Fibroblast of skin of abdomen (primary cell): ENCODE data around the gene CD247.

Experiments
- DNase-seq: peaks from one replicate; pipeline ENCODE4 v3.0.0-alpha.2; 2013

The CD247 gene

DNA sequence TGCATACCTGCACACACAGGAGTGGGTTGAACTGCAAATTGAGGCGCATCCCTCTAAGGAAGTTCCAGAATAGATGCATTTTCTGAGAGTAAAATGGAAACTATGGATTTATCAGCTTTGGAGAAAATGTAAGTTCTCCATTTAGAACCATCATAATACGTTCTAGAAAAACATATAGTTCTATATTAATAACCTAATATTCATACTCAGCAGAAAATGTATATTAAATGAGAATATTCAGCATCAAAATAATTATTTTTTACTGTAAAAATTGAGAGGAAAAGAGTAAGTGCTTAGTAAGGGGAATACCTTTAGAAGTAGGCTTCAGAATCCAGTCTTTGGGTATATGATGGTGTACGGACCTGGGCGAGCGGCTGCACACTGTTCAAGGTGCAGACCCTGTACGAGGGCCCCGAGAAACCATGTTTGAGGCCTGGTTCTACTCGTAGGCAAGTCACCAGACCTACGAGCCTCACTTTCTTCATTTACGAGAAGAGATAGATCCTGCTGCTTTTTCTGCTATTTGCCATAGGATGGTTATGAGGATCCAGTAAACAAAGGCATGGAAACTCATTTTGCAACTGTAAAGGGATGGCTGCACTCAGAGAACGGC is 6.8 kb downstream of the CD247 start:
- no peak for DNase-seq

DNA sequence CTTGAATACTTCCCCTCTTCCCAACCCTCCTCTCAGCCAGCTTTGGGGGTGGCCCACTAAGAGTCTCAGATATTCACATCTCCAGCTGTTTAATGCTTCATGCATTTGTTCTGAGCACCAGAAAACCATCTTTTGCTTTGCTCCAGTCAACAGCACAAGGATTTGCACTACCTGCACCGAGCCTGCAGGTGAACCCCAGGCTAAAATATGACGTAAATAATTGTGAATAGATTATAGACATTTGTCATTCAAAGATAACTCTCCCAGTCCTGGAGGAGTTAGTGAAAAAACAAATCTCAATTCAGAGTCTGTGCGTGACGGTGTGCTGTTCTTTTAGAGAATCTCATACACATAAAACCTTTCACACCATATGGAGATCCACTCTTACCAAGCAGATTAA is 7.4 kb downstream of the CD247 start:
- no peak for DNase-seq

DNA sequence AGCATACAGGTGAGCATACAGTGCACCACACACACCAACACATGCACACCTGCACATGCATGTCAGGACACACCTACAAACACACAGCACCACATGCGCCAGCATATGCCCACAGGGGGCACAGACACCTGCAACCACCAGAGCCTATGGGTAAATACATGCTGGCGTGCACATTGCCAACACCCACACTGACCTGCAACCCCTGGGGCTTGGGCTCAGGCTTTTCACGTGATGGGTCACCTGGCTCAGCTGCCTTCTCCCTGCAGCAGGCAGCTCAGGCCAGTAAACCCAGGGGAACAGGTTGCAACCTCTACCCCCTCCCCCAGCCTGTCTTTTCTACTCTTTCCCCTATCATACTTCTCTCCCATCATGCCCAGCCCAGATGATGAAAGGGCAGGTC is 8.1 kb downstream of the CD247 start:
- DNase-seq, result no peak

DNA sequence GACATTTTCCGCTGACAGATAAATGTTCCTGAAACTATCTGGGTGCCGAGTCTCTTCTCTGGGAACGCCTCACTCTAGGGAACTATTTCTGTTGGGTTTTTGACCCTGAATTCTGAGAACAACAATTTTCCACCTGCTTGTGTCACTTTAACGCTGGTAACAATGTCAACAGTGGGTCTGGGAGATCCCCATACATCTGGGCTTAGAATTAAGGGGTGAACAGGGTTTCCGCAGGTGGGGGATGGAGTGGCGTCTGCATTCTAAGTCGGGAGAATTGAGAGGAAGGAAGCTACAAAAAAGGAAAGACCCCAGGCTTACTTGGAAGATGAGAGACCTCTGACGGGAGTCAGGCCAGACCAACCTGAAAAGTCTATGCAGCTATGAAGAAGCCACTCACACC is 8.7 kb downstream of the CD247 start:
- no peak for DNase-seq

DNA sequence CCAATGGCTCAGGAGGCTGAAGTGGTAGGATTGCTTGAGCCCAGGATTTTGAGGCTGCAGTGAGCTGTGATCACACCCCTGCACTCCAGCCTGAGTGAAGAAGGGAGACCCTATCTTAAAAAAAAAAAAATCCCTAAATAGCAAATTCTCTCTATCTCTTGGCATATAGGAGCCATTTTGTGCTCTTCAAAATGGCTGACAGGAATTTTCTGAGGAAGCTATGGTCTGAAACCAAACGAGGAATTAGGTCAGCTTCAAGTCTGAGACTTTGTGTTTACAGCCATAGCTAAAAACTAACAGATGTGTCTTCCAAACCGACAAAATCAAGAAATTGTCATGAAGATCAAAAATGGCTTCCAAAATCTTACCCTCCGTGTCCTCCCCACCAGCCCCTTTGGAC is 10.6 kb downstream of the CD247 start:
- no peak for DNase-seq

DNA sequence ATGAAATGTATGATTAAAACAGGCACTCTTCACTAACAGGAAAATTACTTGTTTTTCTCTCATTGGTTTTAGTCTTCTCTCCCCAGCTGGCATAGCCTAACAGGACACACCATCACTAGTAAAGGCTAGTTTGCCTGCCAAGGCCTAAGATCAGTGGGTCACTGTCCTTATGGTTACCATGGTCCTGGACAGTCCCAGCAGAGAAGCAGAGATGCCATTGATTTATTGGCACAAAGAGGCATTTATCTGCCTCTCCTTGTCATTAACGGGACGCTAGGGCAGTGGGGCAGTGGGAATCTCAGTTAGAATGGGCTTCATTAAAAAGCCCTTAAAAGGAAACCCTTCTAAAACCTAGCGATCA is 13.9 kb downstream of the CD247 start:
- no peak for DNase-seq

DNA sequence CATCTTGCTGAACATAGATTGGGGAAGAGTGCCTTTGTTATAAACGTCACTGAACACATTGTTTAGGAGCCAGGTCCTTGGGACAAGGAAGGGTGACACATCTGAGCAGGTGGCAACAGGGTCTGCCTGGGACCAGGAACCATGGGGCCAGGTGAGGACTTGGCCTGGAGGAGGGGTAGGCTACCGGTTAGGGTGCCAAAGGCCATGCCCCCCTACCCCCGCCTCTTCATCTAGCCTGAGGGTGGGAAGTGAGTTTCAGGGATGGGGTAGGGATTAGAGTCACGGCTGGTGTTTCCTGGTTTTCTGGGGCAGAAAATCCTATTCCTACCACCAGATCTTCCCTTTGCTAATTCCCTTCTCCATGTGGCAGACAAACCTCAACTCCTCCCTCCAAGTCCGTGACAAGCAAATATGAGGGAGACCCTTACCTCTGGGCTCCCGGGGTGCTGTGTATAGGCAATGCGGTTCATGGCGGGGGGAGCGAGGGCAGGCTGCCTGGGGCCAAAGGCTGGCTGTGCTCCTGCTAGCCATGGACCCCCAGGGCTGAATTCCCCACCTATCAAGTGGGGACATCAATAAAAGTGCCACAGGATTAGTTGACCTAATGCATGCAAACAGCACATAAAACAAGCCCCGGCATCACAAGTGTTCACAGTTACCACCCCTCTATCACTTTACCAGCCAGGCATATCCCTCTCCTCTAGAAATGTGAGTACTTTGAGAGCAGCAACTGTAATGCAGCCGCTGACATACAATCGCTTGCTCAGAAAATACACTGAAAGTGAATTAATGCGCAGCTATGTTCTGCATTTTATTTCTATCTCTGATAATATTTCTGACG is 14.5 kb downstream of the CD247 start:
- DNase-seq, result no peak

DNA sequence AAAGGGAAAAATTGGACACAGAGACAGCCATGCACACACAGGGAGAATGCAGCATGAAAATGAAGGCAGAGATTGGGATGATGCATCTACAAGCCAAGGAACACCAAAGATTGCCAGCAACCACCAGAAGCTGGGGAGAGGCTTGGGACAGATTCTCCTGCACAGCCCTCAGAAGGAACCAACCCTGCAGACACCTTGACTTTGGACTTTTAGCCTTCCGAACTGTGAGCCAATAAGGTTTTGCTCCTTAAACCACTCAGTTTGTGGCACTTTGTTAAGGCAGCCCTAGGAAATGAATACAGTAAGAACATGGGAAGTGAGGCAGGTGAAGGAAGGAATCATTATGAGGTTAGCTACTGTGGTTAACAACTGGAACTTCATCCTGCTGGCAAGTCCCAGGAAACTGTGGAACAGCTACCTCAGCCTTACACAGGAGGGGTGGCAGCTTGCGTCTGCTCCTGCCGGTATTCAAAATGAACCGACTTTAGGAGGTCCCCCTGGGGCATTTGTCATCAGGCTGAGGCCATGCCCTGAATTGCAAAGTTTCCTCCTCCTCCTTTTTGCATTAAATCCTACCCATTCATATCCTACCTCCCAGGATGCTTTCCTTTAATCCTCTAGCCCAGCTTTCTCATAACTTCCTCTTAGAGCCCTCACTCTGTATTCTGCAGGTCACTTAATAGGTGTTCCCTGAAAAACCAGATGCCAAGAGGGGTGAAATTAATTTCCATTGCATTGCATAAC is 15.4 kb downstream of the CD247 start:
- DNase-seq, result no peak

DNA sequence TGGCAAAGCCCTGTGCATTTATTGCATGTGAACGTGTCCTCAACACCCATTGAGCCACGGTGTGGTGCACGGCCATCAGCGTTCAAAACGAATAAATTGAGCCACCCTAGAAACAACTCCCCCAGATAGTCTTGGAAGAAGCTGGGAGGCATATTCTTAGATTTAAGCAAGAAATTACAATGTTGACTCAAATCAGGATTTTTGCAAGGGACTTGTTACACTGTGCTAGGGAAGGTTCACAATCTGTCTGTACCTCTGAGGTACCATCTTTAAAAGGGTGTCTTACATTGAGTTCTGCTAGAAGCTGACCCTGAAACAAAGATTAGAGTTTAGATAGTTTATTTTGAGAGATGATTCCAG is 16.2 kb downstream of the CD247 start:
- DNase-seq, result no peak

DNA sequence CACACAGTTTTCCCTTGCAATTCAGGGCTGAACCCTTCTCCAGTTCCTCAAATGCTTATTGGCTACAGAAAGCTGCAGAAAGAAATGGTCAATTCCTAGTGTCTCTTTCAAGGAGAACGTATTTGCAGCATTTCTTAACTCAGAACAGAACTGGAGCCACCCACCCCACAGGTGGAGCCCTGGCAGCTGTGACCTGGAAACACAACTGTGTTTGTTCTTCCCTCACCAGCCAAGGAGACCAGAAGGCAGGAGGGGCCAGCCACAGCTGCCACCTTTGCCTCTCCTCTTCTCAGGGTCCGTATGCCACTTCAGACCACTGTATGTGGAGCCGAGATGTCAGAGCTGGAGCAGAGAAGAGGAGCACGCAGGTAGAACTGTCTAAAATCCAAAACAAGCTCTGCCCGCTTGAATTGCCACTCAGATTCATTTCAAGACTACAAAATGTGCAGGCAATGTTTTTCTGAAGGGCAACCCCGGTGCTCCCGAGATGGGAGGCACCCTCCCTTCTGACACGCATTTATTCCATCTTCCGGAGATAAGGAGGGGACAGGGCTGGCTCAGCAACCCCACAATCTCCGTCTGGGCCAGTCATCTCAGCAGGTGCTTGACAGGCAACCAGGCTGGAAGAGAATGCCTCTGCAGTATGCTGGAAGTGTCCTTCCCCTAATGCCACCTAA is 16.7 kb downstream of the CD247 start:
- no peak for DNase-seq

DNA sequence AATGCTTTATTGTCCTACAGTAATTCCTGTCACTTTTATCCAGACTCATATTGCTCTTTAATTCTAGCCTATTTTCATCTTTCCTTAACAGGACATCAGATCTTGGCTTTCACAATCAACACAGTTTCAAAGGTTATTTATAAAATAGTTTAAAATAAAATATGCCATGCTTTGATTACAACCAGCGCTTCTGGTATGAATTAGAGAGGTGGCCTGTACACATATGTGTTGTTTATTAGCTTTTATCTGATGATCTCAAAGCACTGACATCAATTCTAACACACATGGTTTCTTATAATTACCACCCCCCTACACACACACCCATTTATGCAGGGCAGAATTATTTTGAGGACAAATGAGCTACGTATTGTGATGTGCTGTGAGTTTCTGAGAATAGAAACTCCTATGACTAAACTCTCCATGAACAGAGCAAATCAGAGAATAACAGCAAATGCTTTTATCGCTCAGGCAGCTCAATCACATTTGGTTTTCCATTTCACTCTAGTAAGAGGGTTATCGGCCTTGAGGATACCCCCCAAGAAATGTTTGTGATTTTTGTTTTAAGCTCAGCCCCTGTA is 18.0 kb downstream of the CD247 start:
- DNase-seq, result no peak

DNA sequence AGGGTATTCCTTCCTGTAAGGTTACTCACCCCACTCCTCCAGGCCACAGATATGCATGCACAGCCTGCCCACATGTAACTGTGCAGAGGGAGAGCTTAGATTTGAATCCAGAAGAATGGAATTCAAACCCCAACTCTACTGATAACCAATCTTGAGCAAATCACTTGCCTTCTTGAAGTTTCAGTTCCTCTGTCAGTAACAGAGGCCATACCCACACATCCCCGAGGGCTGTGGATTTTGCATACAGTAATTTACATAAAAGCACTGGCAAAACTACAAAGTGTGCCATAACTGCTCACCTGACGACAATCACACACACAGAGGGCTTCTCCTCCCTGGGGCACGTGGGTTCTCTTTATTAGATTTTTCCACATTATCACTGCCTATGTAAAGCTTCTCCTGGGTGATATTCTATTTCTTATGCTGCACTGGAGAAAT is 18.6 kb downstream of the CD247 start:
- no peak for DNase-seq

DNA sequence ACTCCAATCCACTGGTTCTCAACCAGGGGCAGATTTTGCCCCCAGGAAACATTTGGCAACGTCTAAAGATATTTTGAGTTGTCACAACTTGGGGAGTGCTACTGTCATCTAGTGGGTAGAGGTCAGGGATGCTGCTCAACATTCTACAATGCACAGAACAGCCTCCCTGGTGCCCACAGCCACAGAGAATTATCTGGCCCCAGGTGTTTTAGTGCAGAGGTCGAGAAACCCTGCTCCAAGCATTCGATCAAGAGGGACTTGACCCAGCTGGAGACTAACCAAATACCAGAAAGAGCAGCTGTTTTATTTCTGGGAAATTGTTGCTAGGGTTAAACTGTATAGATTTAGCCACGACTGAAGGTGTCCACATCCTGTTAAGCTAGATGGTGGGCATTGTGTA is 19.2 kb downstream of the CD247 start:
- no peak for DNase-seq

DNA sequence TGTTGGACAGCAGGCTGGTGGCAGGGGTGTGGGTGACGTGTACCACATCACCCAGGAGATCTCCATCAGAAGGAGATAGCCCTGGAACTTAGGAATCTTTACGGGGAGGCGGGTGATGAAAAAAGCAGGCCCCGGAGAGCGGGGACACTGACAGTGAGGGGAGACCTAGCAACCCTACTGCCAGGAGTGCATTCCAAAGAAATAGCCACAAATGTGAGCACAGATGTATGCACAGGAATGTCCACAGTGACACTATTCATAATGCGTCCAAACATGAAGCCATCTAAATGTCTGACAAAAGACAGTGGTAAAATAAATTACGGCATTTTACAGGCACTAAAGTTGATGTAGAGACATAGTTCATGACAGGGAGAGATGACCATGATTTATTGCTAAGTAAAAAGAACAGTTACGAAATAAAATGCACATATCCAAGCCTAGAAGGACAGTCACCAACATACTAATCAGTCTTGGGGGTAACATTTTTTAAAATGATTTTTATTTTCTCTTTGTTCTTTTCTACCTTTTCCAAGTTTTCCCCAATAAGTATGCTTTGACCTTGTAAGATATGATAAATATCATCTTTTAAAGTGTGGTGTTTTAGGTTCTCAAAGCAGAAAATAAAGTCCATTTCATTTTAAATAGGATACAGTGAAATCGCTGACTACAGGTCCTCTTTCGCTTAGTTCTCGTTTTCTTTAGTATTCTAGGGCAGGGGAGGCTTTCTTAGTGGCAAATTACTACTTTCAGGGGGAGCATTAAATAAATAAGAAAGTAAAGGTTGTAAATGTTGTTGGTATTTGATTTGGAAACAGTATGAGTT is 21.3 kb downstream of the CD247 start:
- no peak for DNase-seq

DNA sequence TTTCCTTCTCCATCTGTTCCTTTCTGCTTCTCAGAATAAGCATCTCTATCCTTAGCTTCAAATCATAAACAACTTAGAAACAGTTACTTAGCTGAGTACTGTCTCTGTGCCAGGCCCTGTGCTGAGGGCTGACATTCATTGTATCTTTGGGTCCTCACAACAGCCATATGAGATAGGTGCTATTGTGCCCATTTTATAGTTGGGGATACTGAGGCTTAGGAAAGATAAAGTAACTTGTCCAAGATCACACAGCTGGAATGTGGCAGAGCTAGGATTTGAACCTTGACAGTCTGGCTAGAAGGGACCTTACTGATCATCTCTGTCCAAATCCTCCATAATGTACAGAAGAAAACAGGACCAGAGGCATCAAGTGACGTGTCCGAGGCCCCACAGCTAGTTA is 25.0 kb downstream of the CD247 start:
- no peak for DNase-seq

DNA sequence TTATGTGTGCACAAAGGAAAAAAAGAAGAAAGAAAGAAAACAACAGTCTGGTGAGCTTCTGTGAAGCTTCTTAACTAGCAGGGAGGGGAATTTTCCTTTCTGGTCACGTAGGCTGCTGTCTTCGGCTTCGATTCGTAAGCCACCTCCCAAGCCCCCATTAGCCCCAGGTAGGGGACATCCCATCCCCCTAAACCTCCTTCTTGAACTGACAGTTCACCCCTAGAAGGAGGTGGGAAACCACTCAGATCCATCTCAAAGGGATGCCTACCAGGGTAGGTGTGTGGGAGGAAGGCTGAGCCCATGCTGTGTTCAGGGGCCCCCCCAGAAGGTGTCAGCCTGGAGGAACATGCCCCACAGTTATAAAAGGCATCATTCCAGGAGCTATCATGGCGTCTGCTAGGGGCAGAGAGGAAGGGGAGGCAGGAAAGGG is 25.8 kb downstream of the CD247 start:
- DNase-seq, result no peak

DNA sequence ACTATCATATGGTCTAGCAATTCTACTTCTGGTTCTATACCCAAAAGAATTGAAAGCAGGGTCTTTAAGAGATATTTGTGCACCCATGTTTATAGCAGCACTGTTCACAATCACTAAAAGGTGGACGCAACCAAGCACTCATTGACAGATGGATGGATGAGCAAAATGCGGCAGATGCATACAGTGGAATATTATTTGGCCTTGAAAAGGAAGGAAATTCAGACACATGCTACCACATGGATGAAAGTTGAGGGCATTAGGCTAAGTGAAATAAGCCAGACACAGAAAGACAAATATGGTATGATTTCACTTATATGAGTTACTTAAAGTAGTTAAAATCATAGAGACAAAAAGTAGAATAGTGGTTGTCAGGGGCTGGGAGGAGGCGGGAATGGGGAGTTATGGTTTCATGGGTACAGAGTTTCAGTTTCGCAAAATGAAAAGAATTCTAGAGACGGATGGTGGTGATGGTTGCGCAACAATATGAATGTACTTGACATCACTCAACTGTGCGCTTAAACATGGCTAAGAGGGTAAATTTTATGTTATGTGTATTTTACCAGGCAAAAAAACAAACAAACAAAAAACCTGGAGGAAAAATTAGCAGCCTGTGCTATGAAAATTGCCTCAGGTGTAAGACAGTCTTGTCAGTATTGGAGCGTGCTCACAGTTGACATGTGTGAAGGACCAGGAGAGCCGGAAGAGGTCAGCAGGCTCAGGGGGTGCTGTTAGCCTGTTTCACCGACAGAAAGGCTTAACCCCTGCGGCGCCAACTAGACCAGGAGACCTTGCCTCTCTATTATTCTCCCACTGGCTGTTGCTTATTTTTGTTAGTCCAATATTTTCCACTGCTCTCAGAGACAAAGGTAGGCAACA is 26.5 kb downstream of the CD247 start:
- DNase-seq, result no peak

DNA sequence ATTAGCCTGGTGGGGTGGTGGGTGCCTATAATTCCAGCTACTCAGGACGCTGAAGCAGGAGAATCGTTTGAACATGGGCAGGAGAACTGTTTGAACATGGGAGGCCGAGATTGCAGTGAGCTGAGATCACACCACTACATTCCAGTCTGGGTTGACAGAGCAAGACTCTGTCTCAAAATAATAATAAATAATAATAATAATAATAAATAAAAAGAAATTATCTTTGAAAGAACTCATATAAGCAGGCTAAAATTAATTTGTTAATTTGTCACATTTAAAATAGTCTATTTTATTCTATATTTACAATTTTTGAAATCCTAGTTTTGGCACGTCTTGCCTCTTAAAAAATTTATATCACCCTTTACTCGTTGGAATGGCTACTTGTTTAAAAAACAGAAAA is 27.6 kb downstream of the CD247 start:
- no peak for DNase-seq

DNA sequence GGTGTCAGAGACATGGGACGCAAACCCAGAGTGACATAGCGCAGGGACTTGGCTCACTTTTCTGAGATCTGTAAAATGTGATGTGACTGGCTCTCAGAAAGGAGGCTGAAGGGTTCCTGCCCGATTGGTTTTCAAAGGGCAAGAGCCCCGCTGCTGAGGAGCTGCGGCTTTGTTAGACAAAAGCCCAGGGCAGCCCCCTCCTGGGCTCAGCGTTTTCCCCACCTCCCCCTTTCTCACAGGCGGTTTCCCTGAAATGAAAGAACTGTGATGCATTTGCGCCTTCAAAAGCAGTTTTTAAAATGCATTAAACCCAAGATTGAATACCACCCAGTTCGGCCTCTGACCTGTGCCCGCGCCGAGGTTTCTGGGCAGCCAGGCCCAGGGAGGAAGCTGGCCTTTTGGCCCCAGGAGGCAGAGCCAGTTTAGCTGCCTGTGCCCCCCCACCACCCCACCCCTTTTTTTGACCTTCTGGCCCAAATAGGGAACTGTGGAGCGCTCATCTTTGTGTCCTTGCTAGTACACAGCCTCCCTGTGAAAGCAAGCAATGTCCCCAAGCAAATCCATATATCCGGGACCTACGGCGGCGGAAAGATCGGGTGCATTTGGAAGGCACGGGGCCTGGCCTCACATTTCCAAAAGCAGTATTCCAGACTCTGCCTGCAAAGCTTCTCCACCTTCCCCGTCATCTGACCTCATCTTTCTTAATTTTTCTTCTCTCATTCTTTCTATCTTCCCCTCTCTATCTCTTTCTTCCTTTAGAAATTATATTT is 28.6 kb downstream of the CD247 start:
- no peak for DNase-seq

DNA sequence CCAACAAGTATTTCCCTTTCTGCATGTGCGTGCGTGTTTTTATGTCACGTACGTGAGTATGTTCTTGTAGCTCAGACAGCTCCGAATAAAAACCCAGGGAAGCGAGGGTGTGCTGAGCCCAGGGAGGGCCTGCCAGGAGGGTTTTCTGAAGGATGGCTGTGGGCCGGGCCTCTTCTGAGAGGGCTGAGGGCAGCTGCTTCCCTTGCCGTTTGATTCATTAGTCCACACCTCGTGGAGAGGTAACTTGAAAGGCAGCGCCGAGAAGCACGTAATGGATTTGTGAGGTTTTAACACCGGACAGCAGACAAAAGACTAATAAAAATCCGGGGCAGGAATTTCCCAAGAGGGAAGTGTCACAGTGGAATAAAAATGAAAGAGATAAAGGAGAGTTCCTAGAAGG is 29.5 kb downstream of the CD247 start:
- no peak for DNase-seq
